Measurements from ENCODE around the gene DYSF.

DYSF gene

DNA sequence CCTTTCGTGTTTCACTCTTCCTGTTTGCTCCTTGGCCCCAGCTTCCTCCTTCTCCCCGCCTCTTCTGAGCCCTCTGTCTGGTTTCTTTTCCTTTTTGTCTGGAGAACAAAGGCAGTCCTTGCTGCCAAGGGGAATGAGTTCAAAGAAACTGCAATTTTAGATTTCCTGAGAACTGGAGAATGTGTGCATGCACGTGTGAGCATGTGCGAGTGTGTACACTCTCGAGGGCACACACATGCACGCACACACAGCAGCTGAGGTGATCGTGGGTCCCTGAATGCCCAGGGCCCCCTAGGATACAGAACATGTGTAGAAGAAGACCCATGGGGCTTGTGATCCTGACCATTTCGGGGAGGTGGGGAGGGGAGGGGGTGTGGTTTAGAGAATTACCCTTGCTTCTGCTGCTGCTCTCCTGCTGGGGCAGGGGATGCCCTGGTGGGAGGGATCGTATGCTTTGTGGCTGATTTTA, 151.8 kb downstream of the DYSF start:
- DNase-seq, result no peak

DNA sequence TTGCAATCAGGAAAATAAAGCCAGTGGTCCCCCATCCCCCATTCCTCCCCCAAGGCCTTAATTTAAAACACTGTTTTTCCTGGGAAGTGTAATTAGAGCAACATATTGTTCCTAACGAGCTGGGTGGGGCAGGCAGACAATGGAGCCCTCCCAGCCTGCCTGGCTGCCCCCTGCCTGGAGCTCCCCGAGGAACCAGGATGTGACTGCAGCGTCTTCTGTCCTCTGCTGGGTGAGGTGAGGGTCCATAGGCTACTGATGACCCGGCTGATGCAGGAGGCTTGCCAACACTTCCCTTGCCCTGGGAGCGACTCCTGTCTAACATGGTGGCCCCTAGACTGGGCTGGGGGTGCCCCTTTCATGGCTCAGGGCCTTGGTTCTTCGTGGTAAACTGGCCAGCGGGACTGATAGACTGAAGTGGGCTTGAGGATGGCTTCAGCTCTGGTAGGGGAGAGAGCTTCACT, 152.4 kb downstream of the DYSF start:
- DNase-seq, result no peak

DNA sequence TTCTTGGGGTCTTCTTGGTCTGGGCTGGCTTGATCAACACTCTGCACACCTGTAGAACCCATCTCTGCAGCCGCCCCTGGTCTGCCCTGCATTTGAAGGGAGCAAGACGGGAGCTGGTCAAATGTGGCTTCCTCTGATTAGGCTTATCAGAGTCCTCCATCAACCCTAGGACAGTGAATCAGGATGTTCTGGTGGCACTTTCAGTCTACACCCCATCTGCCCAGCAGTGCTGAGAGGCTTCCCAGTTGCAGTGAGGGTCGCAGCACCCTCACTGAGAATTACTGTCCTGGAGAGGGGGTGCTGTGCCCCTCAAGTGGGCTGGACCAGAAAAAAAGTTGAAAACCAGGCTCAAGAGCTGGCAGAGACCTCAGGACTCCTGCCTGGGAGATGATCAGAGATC, 152.9 kb downstream of the DYSF start:
- no peak for DNase-seq

DNA sequence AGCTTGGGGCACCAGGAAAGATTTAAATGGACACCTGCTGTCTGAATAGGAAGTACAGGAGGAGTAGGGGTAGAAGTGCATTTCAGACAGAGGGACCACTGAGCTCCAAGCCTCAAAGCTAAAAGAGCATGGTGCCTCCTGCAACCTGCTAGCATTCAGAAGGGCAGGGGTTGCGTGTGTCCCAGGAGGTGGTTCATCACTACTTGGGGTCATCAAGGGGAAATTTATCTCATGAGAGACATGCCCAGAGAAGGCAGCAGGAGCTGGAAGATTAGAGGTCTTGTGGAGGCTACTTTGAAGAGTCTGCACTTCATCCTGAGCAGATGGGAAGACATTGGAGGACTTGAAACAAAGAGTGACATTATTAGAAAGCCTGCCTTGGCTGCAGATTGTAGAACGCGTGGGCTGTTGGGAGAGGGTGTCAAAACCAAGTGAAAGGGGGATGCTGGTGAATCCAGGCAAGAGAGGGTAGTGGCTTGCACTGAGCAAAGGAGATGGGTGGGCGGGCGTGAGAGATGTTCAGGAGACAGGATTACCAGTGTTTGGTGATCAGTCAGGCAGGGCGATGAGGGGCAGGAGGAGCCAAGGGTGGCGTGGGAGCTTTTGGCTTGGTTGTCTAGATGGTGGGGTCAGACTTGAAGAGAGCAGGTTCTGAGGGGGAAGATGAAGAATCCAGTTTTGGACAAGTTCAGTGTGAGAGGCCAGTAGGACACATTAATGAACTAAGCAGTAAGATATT, 154.0 kb downstream of the DYSF start:
- no peak for DNase-seq

DNA sequence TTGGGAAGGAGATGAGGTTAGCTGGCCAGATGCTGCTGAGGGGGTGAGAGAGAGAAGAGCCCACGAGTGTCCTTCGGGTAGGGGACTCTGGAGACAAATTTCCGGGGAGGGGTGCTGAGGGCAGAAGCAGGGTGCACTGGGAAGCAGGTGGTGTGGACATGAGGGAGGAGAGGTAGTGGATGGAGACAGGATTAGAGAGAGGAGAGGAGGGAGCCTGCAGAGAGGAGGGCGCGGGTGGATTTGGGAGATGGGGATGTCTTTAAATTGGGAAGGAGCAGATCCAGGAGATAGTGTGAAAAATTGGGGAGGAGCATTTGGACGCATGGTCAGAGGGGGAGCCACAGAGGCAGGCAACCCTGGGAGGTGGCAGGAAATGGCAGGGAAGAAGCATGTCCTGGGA, 154.7 kb downstream of the DYSF start:
- no peak for DNase-seq

DNA sequence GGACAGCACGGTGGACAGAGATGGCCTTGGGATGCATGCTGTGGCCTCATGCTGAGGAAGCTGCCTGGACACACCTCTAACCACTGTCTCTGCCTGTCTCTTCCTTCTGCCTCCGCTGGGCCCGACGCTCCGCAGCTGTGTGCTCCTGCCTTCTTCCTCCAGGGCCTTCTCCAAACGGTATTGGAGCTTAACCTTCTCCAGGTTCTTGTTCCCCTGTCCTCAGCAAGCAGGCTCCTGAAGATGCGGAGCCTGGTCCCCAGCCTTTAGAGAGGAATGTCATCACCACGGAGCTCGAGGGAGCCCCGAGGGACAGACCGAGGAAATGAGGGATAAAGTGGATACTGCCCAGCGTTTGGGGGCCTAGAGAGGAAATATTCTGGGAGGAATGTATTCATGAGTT, 155.1 kb downstream of the DYSF start:
- DNase-seq, result no peak

DNA sequence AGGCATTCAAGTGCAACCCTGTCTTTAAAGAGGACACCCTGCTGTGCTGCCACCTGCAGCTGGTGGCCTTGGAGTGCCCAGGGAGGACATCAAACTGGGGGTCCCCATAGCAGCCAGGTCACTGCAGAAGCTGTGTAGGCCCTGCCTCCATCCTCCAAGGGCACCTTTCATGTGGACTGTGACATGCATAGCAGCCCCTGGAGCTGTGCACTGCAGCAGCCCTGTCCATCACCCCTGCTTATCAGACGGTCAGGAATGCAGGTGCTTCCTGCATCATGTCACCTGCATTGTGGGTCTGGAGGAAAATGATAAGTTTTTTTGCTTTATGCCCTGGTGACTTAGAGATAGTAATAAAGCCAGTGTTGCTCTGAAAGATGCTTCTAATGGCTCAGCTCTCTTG, 155.7 kb downstream of the DYSF start:
- DNase-seq, result no peak

DNA sequence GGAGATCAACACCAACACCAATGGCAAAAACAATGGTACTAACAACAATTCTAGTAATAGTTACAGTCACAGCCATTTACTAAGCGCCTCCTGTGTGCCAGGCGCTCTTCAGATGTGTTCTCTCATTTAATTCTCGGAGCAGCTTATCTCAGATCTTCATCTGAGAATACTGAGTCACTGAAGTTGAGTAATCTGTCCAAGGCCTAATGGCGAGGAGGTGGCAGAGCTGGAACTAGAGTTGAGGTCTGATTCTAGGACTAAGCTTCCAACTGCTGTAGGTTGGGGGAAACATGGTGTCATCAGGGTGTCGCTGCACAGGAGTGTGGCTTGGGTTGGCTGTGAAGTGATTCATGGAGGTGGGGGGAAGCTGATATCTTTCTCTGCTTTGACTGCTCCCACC, 156.1 kb downstream of the DYSF start:
- peak; percentile 49 for DNase-seq

DNA sequence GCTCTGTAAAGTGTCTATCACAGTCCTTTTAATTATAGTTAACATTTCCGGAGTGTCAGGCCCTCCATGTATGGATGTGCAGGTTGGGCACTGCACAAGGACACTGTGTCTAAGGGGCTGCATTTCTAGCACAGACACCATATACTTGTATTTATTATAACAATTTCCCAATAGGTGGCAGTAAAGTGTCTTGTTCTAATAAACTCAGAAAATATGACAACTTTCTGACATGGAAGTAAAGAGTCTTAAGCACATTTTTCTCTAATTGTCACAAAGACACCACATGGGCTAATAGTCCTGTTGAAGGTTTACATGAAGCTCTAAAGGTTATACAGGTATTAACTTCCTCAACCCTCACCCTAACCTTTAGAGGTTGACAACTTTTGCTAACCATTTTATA, 156.6 kb downstream of the DYSF start:
- DNase-seq, result peak; percentile 27

DNA sequence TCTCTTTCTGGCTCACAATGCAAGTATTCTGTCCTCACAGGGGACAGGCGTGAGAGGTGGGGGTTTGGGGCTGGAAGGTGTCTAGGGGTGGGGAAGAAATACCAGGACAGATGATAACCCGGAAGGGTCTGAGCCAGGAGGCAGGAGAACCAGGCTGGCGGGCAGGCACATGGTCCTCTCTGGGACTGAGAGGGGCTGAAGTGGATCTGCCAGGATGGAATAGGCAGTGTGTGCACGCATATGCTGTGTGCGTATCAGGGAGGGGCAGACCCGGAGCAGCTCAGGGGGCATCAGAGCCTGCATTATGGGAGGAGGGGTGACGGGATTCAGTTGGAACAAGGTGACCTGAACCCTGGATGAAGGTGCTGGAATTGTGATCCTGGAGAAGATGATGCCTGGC, 157.3 kb downstream of the DYSF start:
- DNase-seq, result no peak

DNA sequence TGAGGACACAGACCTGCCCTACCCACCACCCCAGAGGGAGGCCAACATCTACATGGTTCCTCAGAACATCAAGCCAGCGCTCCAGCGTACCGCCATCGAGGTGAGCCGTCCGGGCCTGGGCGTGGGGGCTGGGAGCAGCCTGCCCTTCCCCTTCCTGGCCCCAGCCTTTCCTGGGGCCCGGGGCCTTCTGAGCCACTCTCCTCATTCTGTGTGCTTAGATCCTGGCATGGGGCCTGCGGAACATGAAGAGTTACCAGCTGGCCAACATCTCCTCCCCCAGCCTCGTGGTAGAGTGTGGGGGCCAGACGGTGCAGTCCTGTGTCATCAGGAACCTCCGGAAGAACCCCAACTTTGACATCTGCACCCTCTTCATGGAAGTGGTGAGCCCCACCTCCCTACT, 157.9 kb downstream of the DYSF start:
- DNase-seq, result no peak

DNA sequence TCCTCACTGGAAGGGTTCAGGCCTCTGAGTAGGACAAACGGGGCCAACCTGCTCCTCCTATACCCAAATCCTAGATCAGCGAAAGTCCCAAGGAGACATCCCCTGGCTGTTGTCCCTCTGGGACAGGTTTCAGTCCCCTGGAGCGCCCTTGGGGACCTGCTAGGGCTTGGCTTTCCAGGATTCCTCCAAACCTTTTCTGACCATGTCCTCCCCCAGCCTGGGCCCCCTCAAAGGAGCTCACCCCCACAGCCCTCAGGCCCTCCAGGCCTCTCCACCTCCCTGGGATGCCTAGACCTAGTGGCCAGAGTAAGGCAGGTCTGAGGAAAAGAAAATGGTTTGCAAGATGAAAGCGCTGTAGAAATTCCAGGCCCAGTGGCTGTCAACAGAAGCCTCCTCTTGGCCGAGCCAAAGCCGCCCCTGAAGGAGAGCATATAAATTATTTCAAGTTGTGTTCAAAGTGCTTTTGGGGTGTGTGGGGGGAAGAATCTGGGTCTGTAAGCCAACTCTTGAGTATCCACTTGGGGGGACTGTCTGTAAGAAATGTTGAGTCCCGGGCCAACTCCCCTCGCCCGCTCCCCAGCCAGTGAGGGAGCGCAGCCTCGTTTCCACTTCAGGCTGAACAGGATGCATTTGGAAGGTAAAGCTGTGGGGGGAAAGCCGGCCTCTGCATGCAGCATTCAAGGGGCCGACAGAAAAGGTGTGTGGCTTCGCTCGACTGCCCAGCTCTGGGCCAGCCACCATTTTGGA, 158.6 kb downstream of the DYSF start:
- DNase-seq, result no peak

DNA sequence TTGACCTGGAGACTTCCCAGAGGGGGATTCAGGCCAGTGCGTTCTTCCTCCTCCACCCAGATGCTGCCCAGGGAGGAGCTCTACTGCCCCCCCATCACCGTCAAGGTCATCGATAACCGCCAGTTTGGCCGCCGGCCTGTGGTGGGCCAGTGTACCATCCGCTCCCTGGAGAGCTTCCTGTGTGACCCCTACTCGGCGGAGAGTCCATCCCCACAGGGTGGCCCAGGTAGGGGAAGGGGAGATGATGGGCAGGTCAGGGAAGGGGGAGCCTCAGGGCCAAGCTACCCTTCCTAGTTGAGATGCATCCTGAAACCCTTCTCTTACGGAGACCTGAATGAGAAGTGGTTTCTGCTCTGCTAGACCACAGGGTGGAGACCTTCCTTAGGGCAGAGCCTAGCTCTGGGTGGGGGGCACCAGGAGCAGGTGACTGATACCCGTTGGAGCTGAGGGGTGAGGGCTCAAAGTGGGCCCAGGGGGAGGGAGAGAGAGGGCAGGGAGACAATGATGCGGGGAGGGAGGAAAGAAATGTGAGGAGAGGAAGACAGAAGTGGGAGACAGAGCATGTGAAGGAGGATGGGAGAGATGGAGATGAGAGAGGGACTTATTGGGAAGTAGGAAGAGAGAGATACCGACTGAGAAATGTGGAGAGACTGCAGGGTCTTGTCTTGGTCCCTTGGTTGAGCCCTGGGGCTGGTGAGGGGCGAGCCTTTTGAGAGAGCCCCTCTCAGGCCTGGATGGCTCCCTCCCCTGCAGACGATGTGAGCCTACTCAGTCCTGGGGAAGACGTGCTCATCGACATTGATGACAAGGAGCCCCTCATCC, 159.4 kb downstream of the DYSF start:
- DNase-seq, result no peak

DNA sequence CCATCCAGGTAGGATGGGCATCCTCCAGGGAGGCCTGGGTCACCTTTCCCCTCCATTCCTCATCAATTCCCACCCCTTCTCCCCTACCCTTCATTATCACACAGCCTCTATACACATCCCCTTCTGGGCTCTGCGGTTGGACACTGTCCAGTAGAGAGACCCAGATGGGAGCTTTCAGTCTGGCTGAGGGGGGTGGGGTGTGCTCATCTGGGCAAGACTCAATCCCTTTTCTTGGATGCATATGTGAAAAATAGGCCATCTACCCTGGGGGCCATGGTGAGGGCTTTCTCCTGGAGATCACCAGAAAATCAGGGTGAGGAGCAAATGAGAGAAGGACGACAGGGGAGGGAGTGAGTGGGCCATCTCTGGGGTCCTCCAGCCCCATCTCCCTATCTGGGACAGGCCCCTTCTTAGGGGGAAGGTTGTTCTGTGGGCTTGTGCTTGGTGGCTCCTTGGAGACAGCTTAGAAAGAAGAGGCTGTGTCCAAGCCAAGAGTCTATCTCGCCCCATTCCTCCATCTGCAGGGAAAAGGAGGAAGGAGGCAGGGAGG, 160.1 kb downstream of the DYSF start:
- DNase-seq, result no peak

DNA sequence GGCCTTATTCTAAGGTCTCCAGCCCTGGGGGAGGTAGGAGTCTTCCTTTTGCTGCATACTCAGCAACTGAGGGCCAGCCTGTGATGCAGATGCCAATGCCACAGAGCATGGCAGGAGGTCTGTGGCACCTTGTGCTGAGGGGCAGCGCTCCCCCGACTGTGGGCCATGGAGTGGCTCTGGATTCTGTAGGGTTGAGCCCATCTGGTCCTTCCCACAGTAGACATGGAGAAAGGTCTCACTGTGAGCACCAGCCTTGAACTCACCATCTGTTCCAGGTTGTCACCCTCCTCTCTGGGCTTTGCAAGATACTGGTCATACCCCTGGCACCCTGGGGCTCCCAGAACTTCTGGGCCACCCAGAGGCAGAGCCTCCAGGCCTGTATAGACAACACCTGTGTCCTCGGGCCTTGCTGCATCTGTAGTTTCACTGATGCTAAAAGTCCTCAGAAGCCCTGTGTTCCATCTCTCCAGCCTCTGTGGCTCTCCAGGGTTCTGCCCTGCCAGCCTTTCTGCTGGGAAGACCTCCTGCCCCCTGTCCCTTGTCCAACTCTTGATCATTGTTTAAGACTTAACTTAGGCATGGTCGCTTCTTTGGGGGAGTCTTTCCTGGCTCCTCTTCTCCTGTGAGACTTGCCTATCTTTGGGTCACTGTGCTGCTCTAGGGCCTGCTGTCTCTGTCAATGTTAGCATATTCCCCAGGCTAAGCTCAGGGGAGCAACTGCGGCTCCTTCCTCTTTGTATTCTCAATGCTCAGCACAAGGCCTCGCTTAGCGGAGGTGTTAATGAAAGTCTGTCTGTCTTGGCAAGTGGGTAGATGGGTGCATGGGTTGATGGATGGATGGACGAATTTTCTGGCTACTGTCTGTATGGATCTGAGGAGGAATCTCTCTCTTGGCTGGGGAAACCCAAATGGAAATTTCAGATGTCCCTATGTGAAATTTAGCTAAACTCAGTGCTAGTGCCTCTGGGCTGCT, 160.9 kb downstream of the DYSF start:
- no peak for DNase-seq

DNA sequence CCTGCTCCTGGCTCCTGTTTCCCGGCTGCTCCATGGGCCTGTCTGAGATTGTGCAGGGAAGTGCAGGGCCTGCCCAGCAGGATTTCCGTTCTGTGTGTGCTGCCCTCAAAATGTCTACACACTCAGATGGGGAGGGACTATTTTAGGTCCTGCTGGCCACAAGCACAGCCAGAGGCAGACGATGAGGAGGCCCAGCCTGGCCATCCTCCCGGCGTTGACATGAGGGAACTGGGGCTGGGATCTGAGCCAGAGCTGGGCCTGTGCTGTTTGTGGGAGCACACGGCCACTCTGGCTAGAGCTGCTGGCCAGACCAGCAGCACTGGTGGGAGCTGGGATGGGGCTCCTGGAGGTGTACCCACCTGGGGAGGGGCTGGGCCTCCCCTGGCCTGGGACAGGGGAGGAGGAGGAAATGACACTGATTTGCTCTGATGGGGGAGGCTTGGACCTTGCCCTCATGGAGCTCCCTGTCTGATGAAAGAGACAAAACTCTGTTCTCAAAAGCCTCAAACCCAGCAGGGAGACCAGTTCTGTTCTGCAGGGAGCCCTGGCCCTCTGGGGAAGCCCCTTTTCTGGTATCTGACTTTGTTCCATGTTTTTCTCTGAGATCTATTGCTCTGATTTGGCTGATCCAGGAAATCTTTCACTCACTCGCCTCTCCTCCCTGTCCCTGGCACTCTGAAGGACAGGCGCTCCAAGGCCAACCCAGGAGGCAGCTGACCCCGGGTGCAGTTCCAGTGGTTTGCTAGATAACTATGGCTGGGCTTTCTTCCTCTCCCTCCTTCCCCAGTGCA, 161.8 kb downstream of the DYSF start:
- DNase-seq, result no peak

DNA sequence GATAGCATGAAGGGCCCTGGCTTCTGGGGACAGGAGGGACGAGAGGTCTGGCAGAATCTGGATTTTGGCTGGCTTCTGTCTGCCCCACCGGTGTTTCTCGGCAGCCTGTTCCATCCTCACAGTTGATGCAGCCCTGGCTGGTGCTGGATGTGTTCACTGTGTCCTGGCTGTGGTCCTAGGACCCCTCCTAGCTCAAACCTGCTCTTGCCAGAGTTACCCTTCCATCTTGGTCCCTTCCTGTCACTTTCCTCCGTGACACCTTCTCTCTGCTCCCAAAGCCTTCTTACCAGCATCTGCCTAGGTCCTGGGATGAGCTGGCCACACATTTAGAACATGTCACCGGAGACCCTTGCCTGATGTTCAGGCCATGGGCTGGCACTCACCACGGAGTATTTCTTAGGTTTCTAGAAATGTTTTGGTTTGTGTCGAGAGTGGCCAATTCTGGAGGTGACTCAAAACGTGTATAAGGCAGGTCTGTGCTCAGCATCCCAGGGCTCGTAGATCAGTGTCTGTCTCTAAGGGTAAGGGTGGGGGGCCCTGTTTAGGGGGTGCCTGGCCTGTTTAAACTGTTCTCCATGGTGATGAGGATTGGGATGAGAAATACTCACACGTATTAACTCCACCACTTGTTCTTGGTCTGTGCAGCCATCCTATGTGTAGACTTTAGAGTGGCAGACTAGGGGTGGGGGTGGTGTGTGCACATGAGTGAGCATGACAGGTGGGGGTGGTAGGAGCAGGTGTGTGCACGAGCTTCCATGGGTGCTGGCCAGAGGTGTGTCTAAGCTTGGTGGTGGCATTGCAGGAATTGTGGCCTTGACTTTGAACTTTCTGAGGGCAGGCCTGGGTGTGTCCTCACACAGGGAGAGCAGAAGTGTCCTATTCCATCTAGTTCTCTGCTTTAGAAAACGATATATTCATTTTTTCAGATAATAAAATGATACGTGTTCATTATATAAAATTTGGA, 162.7 kb downstream of the DYSF start:
- no peak for DNase-seq

DNA sequence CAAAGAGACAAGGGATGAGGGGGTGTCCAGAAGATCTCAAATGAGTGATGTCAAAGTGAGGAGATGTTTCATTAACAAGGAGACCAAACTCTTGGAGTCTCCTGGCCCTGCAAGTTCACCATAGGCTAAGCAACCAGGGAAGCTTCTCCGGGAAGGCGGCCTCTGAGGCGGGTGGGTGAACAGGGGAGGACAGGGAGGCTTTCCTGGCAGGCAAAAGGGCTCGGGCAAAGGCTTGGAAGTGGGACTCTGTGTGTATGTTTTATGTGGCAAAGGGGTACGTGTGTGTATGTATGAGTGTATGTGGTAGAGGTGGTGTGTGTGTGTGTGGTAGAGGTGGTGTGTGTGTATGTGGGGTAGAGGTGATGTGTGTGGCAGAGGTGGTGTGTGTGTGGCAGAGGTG, 163.9 kb downstream of the DYSF start:
- DNase-seq, result no peak

DNA sequence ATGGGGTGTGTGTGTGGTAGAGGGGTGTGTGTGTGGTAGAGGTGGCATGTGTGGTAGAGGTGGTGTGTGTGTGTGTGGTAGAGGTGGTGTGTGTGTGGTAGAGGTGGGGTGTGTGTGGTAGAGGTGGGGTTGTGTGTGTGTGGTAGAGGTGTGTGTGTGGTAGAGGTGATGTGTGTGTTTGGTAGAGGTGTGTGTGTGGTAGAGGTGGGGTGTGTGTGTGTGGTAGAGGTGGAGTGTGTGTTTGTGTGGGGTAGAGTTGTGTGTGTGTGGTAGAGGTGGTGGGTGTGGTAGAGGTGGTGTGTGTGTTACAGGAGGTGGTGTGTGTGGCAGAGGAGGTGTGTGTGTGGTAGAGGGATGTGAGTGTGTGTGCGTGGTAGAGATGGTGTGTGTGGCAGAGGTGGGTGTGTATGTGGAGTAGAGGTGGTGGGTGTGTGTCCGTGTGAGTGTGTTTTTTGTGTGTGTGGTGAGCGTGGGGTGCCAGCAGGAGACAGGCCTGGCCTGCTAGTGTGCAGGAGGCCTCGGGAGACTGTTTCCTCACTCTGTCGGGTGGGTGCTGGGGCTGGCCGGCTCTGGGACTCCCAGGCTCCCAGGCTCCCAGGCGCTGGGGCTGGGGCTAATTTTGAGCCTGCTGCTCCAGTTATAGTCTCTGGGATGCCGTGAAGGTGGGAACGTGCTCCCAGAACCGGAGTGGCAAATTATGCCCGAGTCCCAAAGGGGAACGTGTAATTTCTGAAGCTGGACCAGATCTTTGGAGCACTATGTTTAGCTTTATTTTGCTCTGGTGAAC, 165.2 kb downstream of the DYSF start:
- DNase-seq, result no peak

Data from EL (cell line).